GM21381 (cell line): Measurements from ENCODE around the gene OSBPL9.

Experiments
- ATAC-seq: cut with Tn5 transposase; IDR thresholded peaks from one replicate; pipeline ENCODE4 v1.9.1; 2021; ENCODE audit warnings: mild to moderate bottlenecking, moderate library complexity; ENCODE audit not compliant: unreplicated experiment

Gene OSBPL9

DNA sequence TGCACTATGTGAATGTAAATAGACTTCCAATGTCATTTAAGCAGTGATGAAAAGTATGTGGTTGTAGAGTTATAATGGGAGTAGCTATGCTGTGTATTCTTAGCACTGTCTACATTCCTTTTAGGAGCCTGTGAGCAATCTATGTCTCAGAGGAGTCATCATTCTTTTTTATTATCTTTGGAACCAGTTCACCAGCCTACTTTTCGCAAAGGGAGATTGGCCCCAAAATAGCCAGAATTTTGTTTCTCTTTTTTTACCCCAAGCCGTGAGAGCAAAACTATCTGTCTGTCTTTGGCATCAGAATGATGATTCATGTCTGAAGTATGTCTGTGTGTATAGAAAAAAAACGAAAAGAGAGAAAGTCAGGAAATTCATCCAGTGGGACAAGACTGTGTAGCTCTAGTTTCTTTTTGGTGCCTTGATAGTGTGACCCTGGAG lies 44.2 kb downstream of the OSBPL9 start:
- ATAC-seq, result no peak

GRCh38 chr1:51663105-51663504 lies 46.2 kb downstream of the OSBPL9 start:
- ATAC-seq, result no peak

DNA sequence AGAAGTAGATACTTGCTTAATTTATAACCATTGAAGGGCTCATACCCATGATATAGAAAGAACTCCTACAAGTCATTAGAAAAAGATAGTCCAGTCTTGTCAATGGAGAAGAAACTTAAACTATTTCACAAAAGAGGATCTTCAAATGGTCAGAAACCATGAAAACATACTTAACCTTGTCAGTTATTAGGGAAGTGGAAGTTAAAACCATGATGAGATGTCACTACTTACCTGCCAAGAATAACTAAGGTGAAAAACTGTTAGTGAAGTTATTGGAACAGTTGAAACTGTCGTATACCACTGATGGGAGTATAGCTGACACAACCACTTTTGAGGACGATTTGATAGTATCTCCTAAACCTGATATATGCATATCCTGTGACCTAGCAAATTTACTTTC lies 46.8 kb downstream of the OSBPL9 start:
- ATAC-seq, result no peak

DNA sequence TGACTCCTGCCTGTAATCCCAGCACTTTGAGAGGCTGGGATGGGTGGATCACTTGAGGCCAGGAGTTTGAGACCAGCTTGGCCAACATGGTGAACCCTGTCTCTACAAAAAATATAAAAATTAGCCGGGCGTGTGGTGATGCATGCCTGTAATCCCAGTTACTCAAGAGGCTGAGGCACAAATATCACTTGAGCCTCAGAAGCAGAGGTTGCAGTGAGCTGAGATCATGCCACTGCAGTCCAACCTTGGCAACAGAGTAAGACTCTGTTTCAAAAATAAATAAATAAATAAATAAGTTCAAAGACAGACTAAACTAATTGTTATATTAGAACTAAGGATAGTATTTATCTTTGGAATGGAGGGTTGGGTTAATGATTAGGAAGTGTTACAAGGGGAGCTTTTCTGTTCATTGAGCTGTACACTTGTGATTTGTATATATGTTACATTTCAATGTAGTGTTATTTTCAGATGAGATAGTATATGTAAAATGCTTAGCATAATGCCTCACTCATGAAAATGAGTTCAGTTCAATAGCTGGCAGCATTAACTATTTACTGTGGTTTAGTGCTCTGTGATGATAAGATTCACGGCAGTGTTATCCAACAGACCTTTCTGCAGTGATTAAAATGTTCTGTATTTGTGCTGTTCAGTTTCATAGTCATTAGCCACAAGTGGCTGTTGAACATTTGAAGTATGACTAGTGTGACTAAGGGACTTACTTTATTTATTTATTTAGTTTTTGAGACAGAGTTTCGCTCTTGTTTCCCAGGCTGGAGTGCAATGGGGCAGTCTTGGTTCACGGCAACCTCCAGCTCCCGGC lies 47.7 kb downstream of the OSBPL9 start:
- no peak for ATAC-seq

GRCh38 chr1:51666478-51666877 lies 49.6 kb downstream of the OSBPL9 start:
- ATAC-seq, result no peak

- ATAC-seq, result no peak
Observed at GRCh38 chr1:51667561-51667960, 50.7 kb downstream of the OSBPL9 start.

DNA sequence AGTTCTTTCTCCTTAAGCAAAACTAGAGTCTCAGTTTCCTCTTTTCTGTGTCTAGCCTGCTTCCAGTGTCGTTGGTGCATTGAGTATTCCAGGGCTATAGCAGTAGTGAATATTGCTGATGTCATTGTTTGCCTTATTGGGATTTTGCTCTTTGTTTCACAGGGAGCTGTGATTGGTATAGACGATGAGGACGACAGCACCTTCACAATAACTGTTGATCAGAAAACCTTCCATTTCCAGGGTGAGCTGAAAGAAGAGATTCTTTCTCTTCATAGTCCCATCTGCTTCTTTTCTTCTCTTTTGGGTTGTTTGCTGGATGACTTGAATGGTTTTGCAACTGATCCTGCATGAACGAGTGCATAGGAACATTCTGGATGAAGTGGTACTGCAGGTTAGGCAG lies 52.4 kb downstream of the OSBPL9 start:
- no peak for ATAC-seq

GRCh38 chr1:51669816-51670215 lies 52.9 kb downstream of the OSBPL9 start:
- no peak for ATAC-seq

DNA sequence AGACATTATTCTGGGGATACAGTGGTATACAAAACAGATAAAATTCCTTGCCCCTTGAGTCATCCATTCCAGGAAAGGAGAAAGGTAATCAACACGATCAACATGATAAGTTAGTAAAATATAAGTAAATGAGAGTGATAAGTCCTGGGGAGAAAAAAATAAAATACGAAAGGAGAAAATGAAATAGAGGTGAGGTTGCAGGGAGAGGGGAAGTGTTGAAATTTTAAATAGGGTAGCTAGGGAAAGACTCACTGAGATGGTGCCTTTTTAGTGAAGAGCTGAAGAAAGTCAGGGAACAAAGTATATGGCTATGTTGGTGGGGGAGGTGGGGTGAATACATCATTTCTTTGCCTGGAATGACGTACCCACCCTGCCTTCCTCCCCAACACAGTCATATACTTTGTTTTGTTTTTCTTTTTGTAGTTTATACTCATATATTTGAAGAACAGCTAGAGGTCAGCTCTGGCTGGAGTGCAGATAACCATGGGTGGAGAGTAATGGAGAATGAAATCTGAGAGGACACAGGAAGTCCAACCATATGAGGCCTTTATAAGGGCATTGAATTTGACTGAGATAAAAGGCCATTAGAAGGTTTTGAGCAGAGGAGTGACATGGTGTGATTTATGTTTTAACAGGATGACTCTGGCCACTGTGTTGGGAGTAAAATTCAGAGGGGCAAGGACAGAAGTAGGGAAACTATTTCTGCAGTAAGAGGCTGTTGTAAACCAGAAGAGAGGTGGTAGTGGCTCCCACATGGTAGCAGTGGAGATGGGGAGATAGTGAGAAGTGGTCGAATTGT lies 54.8 kb downstream of the OSBPL9 start:
- ATAC-seq, result no peak

DNA sequence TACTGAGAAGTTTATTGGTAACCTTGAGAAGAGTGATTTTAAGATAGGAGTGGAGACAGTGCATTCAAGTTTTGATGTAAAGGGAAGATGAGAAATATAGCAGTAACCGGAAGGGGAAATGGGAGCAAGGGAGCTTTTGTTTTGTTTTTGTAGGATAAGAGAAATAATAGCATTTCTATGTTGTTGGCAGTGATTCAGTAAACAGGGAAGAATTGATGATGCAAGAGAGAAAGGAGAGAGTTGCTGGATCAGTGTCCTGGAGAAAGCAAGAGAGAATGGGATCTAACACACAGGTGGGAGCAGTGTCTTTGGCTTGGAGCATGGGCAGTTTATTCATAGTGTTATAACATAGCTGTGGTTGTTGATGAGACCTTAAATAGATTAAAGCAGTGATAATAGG lies 56.4 kb downstream of the OSBPL9 start:
- ATAC-seq, result no peak

GRCh38 chr1:51675177-51675780 lies 58.4 kb downstream of the OSBPL9 start:
- ATAC-seq, result no peak

DNA sequence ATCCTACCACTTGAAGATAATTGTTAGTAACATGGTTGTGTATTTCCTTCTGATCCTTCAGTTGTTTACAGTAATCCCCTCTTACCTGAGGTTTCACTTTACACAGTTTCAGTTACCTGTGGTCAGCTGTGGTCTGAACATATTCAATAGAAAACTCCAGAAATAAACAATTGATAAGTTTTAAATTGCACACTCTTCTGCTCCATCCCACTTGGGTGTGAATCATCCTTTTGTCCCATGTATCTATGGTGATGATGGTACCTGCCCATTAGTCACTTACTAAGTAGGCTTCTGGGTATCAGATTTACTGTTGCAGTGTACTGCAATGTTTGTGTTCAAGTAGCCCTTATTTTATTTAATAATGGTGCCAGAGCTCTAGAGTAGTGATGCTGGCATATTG lies 62.5 kb downstream of the OSBPL9 start:
- peak; percentile 69 for ATAC-seq

GRCh38 chr1:51684776-51685175 lies 67.9 kb downstream of the OSBPL9 start:
- no peak for ATAC-seq

DNA sequence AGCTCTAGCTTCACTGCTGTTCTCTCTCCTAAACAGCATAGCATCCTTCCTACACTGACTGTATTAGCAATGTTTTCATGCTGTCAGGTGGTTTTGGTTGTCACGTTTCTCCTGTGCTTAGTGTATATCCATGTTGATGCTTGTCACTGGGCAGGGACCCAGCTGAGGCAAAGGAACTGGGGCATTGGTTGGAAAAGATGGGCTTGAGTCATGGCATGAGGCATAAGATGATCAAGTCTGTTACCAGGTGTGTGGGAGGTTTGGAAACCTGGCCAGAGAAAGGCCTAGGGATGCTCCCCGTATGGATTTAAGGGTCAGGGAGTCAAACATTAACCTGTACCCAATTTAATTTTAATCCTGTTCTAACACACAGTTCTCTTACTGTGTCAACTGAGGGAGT lies 69.6 kb downstream of the OSBPL9 start:
- no peak for ATAC-seq

GRCh38 chr1:51689075-51689440 lies 72.2 kb downstream of the OSBPL9 start:
- ATAC-seq, result no peak

GRCh38 chr1:51689643-51690042 lies 72.8 kb downstream of the OSBPL9 start:
- no peak for ATAC-seq

- no peak for ATAC-seq
Observed at GRCh38 chr1:51690285-51690961, 73.5 kb downstream of the OSBPL9 start.

- ATAC-seq, result no peak
Observed at GRCh38 chr1:51691920-51692319, 75.0 kb downstream of the OSBPL9 start.

DNA sequence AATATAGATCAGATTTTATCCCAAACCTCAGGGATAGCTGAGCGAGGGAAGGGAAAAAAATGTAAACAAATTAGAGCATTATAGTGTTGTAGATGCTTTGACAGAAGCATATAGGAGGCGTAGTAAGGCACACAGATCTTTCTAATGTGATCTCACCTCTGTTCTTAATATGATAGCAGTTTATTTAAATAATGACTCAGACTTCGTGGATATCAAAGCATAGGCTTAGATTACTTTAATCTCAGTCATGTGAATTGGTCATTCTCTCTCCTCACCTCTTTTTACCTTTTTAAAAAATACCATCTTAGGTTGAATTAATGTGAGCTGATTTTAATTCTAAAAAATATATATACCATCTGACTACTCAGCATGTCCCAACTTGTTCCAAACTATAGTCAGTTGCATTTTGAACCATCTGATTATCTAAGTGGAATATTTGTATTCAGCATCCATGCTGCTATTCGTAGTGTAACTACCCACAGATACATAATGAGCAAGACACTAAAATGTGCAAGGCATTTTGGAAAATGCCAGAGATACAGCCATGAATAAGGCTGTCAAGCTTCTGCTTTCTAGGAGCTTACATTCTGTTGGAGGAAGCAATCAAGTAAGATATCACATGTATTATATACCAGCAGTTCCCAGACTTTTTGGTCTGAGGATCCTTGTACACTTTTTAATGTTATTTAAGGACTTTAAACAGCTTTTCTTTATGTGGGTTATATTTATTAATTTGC lies 76.7 kb downstream of the OSBPL9 start:
- ATAC-seq, result no peak

DNA sequence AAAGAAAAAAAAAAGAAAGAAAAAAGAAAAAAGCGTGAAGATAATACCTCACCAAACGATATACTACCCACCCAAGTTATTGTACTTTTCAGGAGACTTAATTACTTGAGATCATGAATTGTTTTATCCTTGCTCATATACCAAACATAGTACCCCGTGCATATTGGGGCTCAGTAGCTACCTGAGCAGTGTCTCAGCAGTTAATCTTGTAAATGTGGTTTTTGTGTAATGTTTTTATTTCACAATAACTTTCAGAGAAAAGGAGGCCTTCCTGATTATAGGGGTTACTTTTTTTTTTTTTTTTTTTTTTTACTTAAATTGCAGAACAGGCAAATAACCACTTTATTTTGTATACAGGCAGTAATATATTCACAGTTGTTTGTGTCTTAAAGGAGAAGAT lies 80.3 kb downstream of the OSBPL9 start:
- no peak for ATAC-seq

DNA sequence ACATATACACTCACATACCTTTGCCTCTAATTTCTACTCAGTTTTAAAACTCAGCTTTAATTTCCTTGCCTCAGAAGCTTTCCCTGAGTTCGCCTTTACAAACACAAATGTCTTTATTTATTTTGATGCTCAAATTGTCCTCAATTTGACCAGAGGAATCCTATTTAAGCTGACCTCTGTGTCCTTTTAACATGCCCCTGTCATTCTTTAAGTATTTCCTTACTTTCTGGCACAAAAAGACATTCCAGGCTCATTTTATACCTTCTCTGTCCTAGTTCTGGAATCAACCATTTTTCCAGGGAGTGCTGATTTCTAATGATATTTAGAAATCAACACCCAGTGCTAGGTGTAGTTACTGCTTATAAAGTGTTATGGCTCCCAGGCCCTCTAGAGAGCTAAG lies 82.5 kb downstream of the OSBPL9 start:
- no peak for ATAC-seq
